Bone marrow (tissue), 2 donors: ENCODE data around the gene CNTNAP2.

ENCODE experiments used
- DNase-seq, 2 donors: peaks; one replicate each; lab custom pipeline; 2025; lab: John Stamatoyannopoulos, UW

Gene CNTNAP2

DNA sequence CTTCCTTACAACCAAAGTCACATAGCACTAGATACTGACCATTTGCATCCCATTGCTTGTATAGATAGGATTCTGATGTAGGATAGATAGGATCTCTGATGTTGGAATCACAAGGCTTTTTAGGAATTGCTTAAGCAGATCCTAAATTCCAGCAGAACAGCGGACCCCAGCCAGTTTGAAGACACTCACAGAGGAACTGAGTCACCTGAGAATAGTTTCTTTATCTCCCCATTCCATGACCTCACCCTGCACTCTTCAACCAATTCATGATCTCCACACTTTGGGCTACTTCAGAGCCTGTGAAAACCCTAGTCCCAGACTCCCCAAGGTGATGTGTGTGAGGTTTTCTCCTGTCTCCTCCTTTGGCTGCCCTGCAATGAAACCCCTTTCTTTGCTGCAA lies 179.4 kb downstream of the CNTNAP2 start:
- no peak for DNase-seq

- no peak for DNase-seq
These were observed 198.4 kb downstream of the CNTNAP2 start for GRCh38 chr7:146314962-146315361.

DNA sequence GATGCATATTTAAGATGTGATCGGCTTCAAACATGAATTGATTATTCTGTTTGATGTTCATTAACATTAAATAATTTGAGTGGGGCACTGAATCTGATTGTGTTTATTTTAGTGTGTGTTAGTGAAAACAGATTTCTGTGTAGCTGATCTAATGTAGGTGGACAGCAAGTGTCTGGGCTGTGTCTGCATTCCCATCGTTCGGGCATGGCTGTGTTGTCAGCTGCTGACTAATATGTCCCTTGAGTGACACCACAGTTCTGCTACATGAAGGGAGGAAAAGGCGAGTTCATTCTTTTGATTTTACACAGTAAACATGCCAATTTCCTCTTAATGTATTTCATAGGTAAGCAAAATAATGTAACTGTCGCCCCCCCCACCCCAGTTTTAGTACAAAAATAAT lies 203.0 kb downstream of the CNTNAP2 start:
- no peak for DNase-seq

DNA sequence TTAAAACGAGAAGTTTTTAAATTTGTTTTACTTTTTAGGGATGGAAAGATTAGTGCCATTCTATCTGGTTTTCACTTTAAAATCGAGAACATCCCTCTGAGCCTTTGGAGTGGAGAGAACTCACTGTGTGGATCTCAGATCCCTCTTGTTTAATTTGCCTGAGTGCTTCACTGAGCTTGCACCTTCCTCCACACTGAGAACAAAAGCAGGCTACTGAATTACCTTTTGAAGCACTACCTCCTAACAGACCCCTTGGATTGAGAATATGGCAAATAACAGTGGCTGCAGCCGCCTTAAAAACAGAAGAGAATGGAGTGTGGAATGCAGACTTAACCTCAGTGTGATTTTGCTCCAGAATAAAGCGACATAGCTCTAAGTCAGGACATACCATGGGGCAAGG lies 204.7 kb downstream of the CNTNAP2 start:
- no peak for DNase-seq

GRCh38 chr7:146331369-146331768 lies 214.8 kb downstream of the CNTNAP2 start:
- DNase-seq = no peak

GRCh38 chr7:146345251-146345650 lies 228.7 kb downstream of the CNTNAP2 start:
- DNase-seq = no peak

- no peak for DNase-seq
These were observed 229.5 kb downstream of the CNTNAP2 start for GRCh38 chr7:146346096-146346495.

- DNase-seq = no peak
These were observed 238.6 kb downstream of the CNTNAP2 start for GRCh38 chr7:146355216-146355615.

GRCh38 chr7:146359176-146359575 lies 242.6 kb downstream of the CNTNAP2 start:
- no peak for DNase-seq

- no peak for DNase-seq
These were observed 250.3 kb downstream of the CNTNAP2 start for GRCh38 chr7:146366938-146367337.

GRCh38 chr7:146370171-146370570 lies 253.6 kb downstream of the CNTNAP2 start:
- DNase-seq = no peak

DNA sequence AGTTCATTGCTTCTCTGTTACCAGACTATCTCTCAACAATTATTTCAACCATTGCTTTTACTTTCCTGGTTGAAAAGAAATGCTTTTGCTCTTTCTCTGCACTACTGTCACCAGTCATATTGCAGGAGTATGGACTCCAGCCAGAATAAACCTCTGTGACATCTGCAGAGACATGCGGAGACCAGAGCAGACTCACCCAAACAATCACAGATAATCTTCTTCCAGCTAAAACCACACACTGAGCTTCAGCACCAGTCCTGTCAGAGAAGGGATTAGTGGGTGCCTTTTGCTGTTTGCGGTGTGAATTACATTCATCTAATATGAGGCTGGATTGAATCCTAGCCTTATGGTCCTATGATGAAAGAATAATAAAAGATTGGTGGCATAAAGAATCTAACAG lies 258.6 kb downstream of the CNTNAP2 start:
- no peak for DNase-seq

DNA sequence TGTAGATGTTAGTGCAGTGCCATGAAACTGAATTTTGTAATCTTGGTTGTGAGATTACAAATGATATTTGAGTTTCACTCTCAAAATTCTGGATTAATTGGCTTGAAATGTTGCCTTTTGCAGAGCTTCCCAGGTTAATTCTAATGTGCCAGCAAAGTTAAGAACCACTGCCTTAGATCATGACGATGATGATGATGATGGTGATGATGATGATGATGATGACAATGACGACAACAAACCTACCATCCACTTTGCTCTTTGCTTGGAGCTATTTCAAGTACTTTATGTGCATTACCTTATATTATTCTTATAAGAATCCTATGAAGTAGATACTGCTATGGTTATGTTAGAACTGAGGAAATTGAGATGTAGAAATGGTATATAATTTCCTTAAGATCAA lies 261.6 kb downstream of the CNTNAP2 start:
- DNase-seq = no peak

DNA sequence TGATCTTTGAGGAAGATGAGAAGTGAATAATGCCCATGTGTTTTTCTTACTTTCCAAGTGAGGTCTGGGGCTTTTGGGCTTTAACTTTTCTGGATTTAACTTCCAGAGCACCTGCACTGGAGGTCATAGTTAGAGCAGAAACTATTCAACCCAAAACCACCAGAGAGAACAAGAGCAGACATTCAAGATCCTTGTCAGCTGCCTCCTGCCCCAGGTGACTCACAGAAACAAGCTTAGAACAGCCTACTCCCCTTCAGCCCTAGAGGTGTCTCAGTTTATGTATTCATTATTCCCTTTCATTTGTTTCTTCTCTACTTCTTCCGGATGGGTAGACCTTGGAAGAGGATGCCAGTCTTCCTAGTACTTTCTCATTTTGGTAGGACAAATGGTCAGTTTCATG lies 270.5 kb downstream of the CNTNAP2 start:
- DNase-seq = no peak

- DNase-seq = no peak
These were observed 272.3 kb downstream of the CNTNAP2 start for GRCh38 chr7:146388928-146389327.

GRCh38 chr7:146393346-146393745 lies 276.7 kb downstream of the CNTNAP2 start:
- DNase-seq = no peak

DNA sequence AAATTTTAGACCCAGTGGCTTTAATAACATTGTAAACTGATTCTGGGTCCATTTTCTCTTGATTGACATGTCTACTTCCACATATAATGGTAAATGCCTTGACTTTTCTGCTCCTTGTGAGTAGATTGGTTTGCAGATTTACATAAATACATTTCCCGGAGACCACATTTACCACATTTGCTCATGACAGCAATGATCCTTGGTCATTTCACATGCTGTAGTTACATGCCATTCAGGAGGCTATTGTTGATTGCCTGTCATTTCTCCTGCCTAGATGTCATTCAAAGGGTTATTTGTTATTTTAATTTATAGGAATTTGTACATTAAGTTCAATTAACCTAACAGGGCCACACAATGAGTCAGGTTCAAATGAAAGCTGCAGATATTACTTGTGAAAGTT lies 280.5 kb downstream of the CNTNAP2 start:
- no peak for DNase-seq

GRCh38 chr7:146401939-146402338 lies 285.3 kb downstream of the CNTNAP2 start:
- DNase-seq = no peak

GRCh38 chr7:146405737-146406136 lies 289.1 kb downstream of the CNTNAP2 start:
- no peak for DNase-seq

GRCh38 chr7:146411975-146412374 lies 295.4 kb downstream of the CNTNAP2 start:
- DNase-seq = no peak

- no peak for DNase-seq
These were observed 296.2 kb downstream of the CNTNAP2 start for GRCh38 chr7:146412781-146413180.

- no peak for DNase-seq
These were observed 297.8 kb downstream of the CNTNAP2 start for GRCh38 chr7:146414373-146414772.

- DNase-seq = no peak
These were observed 298.3 kb downstream of the CNTNAP2 start for GRCh38 chr7:146414937-146415336.

- no peak for DNase-seq
These were observed 300.6 kb downstream of the CNTNAP2 start for GRCh38 chr7:146417176-146417575.

DNA sequence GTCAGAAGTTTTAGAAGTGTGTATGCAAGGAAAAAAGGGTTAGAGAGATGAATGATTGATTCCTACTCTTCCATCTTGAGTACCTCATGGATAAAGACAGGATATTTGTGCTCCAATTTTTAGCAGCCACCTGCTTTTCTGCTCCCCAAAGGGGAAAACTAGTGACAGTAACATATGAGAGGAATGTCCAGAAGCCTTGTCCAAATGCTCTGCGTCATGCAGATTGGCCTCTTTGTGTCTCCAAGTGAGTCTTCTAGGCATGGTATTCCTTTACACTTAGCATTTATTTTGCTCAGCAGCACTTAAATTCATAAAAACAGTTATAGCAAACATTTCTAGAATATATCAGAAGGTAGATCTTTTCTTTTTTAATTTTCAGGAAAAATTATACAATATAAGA lies 306.8 kb downstream of the CNTNAP2 start:
- no peak for DNase-seq
